Stimulated activated CD8-positive, alpha-beta memory T cell treated with anti-CD3 and anti-CD28 coated beads, Interleukin-4, amount 100 ng/mL, for 24 hours (primary cell): ENCODE measurements around the gene SIX3.

Source experiments
- DNase-seq: peaks from one replicate; pipeline ENCODE4 v3.0.0-alpha.2; 2020; ENCODE audit warnings: low read depth

SIX3 gene

DNA sequence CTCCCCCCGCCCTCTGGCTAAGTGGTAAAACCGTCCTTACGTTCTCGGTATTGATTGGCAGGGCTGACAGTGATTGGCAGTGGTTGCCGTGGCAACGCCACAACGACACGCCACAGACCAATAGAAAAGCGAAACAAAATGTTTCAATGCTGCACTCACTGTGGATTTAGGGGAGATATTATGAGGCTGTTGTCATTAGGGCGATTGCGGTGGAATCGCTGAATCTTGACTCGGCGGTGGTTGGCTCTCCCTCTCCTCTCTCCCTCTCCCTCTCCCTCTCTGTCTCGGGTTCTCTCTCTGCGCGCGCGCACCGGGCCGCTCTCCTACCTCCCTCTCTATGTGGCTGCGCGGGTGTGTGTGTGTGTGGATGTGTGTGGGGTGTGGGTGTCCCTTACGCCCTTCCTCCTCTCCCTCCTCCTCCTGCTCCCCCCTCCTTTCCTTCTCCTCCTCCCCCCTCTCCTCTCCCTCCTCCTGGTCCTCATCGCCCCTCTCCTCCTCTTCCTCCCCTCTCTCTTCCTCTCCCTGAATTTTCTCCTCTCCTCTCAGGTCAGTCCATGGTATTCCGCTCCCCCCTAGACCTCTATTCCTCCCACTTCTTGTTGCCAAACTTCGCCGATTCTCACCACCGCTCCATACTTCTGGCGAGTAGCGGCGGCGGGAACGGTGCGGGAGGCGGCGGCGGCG is at the start of gene SIX3:
Gene SIX3 (plus strand): TSS at position 152 of the 684 bp plus-strand sequence. CDS start 403 bp downstream, at position 555.
- no peak for DNase-seq

DNA sequence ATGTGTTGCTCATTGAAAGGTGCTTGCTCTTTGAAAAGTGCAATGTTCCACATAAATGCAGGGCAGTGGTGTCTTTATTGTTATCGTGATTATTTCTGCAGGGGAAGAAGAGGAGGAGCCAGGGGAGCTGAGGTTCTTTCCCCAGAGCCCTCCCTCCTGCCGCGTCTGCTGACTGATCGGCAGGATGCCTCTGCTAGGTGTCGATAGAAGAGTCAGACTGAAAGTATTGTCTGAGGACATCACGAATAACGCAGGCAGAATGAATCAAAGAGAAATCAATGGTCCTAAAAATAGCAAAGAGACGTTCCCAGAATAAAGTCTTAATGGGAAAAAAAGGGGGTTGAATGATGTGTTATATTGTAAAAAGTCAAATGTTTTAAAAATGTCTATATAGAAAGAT is 47.4 kb upstream of the SIX3 start:
- DNase-seq: no peak

DNA sequence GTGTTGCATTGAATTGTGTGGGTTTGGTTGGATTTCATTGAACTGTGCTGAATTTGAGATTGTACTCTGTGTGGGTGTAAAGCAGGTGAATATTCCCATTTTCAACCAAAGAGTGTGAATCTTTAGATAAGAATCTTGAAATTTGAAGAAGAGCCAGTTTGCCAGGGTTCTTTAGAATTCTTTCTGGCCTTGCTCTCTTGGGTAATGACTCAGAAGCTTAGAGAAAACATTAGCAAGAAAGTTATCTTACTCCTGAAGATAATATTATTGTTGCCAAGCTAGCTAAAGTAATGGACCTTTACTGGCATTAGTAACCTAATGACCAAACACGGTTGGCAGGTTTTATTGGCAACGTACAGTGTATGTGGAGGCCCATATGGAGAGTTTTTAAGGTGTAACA is 46.4 kb upstream of the SIX3 start:
- no peak for DNase-seq

DNA sequence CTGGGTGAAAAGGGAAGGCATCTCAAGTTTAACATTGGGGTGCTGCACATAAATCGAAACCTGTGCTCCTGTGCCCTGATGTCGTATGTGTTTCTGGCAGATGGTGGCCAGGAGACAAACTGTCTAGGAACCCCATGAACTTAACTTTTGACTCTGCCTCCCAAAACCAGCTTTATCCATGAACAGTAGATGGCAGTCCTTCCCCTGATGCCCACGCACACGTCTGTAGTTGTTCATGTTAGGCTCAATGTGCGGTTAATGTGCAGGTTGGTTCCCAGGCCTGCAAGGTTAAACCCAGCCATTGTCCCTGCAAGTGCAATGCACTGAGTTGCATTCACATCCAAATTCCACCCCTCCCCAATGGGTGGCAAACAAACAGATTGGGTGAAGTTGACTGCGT is 44.1 kb upstream of the SIX3 start:
- DNase-seq: no peak

DNA sequence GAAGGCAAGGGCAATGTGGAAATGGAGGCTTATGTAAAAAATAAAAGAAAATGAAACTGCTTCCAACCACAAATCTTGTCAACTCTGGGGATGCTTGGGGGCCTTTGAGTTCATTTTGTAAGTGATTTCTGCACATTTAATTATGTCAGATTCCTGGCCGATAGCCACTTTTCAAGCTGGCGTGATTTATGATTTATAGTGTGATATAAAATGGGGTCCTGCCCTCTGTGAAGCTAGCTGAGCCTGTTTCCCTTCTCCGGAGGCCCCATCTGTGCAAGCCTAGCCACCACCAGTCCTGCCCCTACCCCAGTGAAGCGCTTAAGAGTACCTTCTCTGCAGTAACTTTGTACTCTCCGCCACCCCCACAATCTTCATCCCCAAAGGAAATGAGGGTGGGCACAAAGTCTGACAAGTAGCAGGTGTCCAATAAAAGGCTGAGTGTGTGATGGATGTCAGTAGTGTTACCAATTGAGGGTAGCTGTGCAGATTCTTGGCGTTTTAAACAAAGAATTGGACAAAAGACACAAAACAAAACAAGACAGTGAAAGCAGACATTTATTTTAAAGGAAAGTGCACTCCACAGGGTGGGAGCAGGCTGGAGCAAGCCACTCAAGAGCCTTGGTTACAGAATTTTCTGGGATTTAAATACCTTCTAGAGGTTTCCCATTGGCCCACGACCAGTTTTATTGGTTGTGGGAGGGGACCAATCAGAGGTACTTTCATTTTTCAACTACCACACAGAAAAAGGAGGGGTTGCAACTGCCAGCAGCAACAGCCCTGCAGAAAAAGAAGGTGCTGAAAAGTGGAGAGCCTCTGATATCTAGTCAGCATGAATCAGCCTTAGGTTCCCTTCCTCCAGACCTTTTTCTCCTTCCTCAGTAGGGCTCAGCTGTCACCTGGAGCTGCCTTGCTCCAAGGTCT is 39.0 kb upstream of the SIX3 start:
- DNase-seq: no peak

DNA sequence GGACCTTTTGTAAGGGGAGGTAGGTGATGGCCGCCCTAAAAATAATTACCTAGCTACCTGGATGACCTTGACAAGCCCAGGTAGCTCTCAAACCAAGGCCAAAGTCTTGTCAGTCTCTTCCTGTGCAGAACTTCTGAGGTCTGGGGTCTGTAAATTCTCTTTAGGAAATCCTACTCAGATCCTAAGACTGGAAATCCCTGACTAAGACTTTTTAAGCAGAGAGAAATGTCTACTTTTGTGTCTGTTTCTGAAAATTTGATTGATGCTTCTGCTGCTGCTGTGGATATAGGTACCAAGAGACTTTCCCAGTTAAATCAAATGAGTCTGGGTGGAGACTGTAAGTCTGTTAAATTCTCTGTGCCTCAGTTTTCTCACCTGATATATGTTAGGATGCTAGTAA is 36.9 kb upstream of the SIX3 start:
- DNase-seq: no peak

DNA sequence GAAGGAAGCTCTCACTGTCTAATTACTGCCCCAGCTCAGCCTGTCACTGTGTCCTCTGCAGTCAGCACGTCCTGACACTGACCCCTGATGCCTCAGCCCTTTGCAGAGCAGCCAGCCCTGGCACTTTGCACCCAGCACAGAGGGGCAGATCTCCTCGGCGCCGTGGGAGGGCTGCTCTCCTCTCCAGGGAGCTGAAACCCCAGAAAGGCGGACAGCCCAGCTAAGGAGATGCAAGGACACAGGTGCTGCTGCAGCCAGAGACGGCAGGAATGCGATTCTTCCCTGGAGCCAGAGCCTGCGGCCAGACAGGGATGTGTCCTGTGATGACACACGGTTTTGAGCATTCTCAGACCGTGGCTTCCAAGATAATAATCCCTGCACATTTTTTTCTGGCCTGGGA is 34.5 kb upstream of the SIX3 start:
- DNase-seq: no peak

DNA sequence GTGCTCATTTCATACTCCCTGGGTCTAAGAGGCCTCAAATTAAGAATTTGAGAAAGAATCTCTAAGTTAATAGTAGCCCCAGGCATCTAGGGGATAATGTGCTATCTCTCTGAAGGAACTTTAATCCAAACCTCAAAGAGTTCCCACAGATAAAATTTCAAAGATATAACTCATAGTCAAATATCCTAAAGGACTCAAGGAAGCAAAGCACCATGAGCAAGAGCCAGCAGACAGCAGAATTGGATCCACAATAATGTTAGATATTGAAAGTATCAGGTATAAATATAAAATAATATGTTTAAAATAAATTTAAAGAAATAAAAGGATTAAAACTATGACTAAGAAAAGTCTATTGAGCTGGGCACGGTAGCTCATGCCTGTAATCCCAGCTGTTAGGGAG is 31.7 kb upstream of the SIX3 start:
- no peak for DNase-seq

DNA sequence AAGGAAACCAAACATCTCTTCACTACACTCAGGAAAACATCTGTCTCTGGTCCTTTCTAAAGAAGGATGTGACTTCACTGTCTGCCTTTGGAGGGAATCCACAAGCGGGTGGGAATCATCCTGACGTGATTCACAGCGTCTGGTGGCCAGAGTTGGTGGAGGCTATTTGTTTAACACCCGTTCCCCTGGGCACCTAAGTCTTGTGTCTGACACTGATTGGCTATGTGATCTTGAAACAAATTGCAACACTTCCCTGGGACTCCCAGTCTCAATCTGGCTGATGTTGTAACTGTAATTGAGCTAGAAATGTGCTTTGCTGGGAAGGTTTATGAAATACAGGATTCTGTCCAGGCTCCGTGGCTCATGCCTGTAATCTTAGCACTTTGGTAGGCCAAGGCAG is 28.8 kb upstream of the SIX3 start:
- no peak for DNase-seq

DNA sequence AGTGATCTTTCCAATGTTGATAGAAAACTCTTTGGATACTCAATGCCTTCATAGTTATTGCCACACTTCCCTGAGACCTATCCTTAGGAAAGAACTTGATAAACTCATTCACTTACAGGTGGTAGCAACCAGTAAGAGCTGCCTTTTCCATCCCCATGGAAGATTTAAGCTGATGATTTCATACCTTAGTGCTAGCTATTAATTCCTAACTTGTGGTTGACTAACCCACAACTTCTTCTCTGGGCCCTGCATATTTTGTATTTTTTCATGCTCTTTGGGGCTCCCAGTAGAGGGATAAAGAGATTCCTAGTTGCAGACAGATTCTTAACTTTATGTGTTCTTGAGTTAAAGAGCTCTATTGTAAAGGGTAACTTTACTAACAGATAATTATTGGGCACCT is 25.2 kb upstream of the SIX3 start:
- DNase-seq: no peak

DNA sequence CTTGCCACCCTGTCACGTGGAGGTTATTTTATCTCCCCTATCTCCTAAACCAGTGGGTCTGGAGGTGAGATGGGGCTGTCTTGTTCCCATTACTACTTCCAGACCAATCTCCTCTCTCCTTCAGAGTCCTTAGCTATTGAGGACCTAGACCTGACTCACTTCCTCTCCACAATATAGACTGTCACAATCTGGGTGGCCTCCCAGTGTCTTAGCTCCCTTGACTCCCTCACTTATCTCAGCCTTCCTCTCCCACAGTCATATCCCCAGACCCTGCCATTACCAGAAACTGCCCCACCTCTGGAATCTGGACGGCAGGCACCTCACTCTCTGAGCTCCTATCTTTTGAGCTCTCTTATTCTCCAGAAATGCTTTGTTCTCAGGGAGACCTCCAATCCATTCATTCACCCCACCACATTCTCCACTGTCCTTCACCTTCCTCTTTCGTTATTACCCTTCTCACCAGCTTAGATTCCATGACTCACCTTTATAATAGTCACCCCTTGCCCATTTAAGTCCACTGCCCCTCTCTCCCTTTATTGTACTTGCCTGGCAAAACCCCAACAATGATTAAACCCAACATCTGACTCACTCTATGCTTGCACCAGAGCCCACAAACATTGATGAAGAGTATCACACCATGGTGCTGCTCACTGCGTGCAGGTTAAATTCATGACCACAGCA is 23.3 kb upstream of the SIX3 start:
- no peak for DNase-seq

DNA sequence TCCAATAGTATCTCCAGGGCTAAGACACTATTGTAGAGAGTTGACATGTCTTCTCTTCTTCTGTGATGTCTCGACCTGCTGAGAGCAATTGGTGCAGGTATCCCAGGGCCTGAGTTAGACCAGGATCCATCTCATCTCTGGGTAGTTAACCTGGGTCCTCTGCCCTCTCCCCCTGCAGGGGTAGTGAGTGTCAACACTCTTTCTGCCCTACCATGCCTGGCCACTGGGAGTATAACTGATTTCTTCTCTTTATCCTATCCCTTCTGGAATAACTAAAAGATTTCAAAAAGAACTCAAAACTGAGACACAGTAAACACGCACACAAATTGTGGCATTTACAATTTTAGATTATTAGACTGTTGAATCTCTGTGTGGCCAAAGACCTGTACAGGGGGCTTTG is 20.8 kb upstream of the SIX3 start:
- DNase-seq: no peak

DNA sequence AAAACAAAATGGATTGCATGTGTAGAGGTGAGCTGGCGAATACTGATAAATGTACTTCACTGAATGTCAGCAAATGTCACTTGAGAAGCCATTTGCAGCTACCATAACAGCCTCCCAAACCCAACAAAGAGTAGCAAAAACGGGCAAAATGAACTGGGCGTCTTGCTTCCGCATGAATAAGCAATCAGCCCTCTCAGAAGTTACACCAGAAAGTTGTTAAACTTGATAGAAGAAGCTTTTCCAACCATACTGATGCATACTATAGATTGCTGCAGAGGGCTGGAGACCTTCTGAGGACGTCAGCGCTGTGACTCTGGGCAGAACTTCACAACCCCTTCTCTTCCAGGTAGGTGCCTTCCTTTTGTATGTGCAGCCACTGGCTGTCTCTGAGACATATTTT is 18.7 kb upstream of the SIX3 start:
- no peak for DNase-seq

DNA sequence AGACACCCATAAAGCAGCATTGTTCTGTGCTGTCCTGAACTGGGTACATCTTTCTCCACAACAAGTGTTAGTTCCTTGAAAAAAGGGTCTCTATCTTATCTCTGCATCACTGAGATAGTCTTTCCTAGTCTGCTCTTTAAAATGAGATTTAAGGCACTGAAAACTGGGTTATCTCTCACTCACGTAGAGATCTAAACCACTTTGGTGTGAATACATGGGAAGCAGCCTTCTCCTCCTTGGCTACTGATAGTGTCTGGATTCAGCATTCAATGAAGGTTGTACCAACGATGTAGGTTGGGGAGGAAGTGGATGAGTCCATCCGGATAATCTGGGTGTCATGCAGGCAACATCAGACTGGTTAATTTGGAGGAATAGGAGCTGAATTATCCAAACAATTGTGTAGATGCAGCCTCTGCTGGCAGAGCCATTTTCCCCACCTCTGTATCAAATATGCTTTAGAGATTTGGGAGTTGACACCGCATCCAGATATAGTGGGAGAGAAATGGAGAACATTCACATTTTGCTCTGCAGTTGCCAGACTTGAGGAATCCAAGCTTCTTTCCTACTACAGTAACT is 15.9 kb upstream of the SIX3 start:
- DNase-seq: no peak

DNA sequence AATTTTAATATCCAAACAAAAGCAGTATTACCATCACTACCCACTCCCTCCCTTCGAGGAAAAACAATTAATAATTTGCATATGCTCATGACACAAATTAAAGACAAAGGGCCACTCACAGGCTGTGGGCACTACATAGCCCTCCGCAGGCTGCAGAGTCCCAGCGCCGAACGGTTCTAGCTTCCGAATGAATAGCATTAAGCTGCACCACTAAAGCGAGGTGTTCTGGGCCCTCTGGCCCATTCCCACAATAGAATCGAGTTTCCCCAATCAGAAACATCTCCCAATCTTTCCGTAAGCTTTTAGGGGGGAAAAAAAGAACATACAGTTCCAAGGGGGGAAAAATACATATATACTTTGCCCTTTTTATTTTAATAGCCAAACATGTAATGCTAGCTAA is 14.5 kb upstream of the SIX3 start:
- DNase-seq: no peak

DNA sequence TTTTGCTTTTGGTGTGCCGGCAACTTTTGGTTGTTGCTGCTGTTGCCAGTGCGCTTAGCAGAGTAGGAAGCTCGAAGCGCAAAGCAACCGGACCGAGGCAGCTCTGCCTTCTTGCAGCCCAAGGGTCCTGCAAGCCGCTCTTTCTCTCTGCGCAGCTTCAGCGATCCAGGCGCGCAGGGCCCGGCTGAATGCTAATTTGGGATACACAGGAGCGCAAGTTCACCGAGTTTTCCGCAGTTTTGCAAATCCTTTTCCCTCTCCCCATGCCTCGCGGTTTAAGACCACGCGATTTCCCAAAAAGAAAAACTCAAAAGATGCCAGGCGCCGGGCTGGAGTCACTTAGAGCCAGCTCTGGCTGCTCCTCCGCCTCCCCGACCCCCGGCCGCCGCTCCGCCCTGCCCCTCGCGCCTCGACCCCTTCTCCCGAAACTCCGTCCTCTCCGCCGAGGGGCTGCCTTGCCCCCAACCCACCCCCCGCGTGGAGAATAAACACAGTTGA is 13.5 kb upstream of the SIX3 start:
- no peak for DNase-seq

DNA sequence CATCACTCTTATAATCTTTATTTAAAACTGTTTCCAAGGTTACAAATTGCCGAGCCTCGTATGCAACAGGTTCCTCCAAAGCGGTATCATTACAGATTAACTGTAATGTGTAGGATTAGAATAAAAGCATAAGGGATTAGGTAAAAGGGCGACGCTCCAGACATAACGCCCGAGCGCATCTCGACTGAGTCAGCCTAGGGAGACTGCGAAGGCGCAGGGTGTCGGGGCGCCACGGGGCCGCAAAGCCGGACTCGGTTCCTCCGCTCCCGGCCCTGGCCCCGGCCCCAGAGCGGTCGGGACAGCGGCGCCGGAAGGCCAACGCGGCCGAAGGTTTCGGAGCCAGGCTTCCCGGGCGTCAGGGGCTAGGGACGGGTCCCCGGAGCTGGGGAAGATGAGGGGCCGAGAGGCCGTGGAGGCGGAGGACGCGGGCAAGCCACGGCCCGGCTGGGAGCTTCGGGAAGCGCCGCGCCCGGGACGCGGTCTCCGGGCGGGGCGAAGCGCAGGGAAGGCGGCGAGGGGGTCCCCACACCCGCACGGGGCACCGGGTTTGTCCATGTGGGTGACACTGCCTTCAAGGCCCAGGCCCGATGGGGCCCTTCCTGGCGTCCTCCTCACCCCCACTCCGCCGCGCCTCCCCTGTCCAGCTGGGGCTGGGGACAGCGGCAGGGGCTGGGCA is 12.9 kb upstream of the SIX3 start:
- no peak for DNase-seq

DNA sequence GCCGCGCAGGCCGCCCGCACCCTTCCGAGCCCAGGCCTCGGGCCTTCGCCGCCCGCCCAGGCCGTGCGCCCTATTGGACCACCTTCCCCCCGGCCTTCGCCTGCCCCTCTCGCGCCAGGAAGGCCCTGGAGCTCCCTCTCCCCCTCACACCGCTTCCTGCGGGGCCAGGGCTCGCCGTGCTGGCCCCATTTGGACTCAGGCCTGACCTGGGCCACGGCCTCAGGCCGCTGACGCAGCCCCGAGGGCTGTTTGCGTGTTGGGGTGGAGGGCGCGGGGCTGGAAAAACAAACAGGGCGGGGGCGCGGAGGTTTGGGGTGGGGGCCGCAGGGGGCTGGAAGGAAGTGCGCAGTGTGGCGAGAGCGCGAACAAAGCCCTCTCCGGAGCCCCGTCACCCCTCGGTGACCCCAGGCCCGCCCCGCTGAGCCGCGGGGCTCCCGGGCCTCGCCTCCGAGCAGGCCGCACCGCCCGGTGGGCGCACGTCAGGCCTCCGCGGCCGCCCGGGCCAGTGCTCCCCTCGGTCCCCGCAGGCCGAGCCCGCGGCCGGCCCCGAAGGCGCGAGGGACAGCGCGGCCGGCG is 12.3 kb upstream of the SIX3 start:
- DNase-seq: no peak

DNA sequence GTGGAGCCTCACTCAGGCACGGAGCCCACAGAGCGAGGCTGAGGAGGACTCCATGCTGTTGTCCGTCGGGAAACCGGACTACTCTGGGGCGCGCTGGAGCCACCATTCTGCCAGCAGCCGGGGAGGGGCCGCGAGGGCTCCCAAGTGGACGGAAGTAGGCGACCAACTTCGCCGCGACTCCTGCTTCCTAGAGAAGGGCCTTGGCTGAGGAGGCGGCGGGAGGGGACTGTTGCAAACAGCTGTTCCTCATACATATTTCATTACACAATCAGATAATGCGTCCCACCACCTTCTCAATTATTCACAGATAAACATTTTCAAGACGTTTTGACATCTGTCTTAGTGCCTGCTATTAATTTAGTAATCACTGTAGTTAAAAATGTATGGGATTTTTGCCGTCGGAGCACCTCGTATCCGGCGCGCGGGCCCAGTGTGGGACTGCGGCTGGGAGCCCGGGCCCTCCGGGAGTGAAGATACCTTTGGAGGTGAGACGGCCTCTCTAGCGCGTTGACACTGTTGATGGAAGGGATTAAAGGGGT is 11.7 kb upstream of the SIX3 start:
- DNase-seq: no peak

DNA sequence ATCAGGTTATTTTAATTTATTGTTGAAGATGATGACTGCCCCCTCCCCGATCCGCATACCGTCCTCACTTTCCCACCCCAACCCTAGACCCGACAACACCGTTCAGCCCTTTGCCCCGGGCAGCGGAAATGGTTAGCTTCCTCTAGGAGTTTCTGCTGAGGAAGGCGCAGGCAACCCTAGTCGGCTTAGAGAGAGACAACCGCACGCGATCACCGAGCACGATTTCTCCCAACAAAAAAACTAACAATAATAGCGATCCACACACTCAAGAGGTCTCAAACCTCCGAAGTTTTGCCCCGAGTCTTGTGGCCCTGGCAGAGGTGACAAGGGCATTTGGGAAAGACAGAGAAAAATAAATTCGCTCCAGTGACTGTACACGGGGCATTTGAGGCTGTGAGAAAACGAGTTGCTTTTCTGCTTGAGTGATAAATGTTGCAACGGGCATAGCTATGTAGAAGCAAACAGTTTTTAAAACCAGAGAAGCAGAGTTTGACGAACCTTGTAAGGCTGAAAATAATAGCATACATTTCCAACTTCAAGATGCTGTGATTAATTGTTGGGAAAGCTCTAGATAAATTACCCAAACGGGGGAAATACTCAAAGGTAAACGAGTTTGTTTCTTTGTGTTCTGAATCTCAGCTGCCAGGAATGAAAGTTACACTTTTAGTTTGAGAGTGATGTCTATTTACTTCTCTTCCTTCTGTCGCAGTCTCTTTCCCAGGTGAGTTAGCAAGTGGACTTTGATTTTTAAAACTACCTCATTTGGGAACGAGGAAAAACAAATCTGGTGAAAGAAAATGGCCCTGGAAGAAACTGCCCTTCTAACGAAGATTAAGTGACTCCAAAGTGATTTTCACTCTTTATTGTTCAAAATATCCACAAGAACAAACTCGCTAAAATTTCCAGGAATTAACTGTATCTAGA is 11.0 kb upstream of the SIX3 start:
- DNase-seq: no peak
